Esophagus (tissue), 2 donors: ENCODE data around the gene SCGN. TPM values are rescaled to one million over a fixed set of nuclear protein-coding genes. Genes with fewer than 3 reads are reported as not detected.

Experiments
- H3K27ac ChIP-seq, 2 donors: one replicate each; pipeline ENCODE4 v1.5.1; 2013; ENCODE audit warnings: low read depth in 2 of 2, mild to moderate bottlenecking in 2 of 2, inconsistent platforms in 1 of 2, low read length in 1 of 2, moderate library complexity in 1 of 2
- H3K27me3 ChIP-seq, 2 donors: one replicate each; pipeline ENCODE4 v1.6.1; 2013; ENCODE audit warnings: low read length in 2 of 2, control low read depth in 1 of 2, mild to moderate bottlenecking in 1 of 2; ENCODE audit not compliant: insufficient read depth in 2 of 2, control insufficient read depth in 1 of 2
- H3K36me3 ChIP-seq, 2 donors: one replicate each; pipeline ENCODE4 v1.6.1; 2013; ENCODE audit warnings: low read length in 1 of 2; ENCODE audit not compliant: control insufficient read depth in 2 of 2, insufficient read depth in 2 of 2
- H3K4me1 ChIP-seq, 2 donors: one replicate each; pipeline ENCODE4 v1.6.1; 2013; ENCODE audit warnings: low read length in 1 of 2; ENCODE audit not compliant: control insufficient read depth in 2 of 2, insufficient read depth in 2 of 2
- H3K4me3 ChIP-seq, 2 donors: one replicate each; pipeline ENCODE4 v1.5.1; 2013; ENCODE audit warnings: low read length in 2 of 2, mild to moderate bottlenecking in 2 of 2, low read depth in 1 of 2, moderate library complexity in 1 of 2
- H3K9me3 ChIP-seq, 2 donors: one replicate each; pipeline ENCODE4 v1.6.1; 2013; ENCODE audit warnings: mild to moderate bottlenecking in 2 of 2, low read depth in 1 of 2, low read length in 1 of 2, moderate library complexity in 1 of 2; ENCODE audit not compliant: control insufficient read depth in 2 of 2, insufficient read depth in 1 of 2
- WGBS, 2 donors: extraction: QIAGEN DNeasy Blood & Tissue Kit; methylation state at CpG; one replicate each; pipeline ENCODE4 v1.1.7; 2013; 5-methylcytosine and 5-hydroxymethylcytosine counted together
- polyA plus RNA-seq, 2 donors: library from polyadenylated mRNA; stranded (reverse); fragments of 200-250 nt; gene quantifications; one replicate each; pipeline ENCODE4 v1.2.3, GENCODE V29; 2013
- donor health status: healthy with polysubstance abuse.
- donor health status: Bipolar disorder and iron deficiency.

SCGN gene, protein sequence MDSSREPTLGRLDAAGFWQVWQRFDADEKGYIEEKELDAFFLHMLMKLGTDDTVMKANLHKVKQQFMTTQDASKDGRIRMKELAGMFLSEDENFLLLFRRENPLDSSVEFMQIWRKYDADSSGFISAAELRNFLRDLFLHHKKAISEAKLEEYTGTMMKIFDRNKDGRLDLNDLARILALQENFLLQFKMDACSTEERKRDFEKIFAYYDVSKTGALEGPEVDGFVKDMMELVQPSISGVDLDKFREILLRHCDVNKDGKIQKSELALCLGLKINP
- polyA plus RNA-seq = under 1 TPM in 1 of 2 donors, not detected in 1; 0.08 TPM

DNA sequence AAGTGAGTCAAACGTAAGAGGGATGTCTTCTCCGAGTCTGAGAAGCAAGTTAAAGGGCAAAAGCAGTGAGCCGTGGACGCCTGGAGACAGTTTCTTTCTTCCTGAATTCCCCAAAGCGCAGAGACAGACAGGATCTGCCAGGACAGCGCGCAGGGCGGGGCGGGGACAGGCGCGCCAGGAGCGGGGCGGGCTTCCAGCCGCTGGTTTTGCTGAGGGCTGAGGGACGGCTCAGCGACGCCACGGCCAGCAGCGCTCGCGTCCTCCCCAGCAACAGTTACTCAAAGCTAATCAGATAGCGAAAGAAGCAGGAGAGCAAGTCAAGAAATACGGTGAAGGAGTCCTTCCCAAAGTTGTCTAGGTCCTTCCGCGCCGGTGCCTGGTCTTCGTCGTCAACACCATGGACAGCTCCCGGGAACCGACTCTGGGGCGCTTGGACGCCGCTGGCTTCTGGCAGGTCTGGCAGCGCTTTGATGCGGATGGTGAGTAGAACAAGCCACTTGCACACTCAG, at the start of gene SCGN:
Gene SCGN (plus strand): TSS at position 209 of the 509 bp plus-strand sequence. CDS start 189 bp downstream, at position 398.
- H3K27me3 ChIP-seq = peaks cover 0 to 5% of the 10 kb centered on the region in 2 donors
- H3K9me3 ChIP-seq = no peaks in the 10 kb centered on the region
- H3K4me1 ChIP-seq = no peaks in the 10 kb centered on the region
- WGBS, 2 donors = 5 to 6% methylated on average over 35 of the region's 35 CpGs
- no peaks in the 10 kb centered on the region for H3K36me3 ChIP-seq
- H3K27ac ChIP-seq = no peak within 1 kb of the TSS
- no peak within 1 kb of the TSS for H3K4me3 ChIP-seq

DNA sequence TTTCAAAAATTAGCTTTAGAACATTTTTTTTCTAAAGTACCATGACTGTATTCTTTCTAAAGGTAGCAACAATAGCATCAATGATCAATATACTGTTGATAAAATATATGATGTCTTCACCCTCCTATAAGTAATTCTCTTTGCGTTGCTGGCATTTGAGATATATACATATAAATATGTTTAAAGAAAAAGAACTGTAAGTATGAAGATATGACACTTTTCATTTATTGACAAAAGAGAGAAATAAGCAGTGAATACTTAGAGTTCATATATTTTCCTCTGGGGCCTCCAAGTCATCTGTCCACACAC, 49.4 kb upstream of the SCGN start:
- H3K27ac ChIP-seq = no peak overlapping the region
- H3K4me3 ChIP-seq = no peak overlapping the region
- H3K4me1 ChIP-seq = no peaks in the 10 kb centered on the region
- H3K9me3 ChIP-seq = no peaks in the 10 kb centered on the region
- no peaks in the 10 kb centered on the region for H3K27me3 ChIP-seq
- 91 to 99% methylated on average over 1 of the region's 1 CpG for WGBS, 2 donors
- peaks cover 0 to 3% of the 10 kb centered on the region in 2 donors for H3K36me3 ChIP-seq

DNA sequence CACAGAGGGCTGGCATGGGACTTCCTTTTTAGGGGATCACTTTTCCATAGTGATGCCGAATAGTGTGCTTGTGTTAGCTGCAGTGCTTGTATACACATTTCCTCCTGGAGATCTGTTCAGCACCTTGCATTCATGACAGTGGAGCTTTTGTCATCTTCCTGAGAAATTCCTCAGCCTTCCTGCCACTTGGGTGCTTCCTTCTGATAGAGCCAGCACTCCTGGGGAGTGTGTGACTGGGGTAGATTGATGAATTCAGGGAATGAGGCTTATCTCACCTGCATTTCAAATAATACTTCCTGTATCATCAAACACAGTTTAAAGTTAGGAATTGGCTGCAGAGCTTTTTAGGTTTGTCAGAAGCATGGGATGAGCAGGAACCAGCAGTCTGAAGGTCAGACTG, 48.8 kb upstream of the SCGN start:
- Histone ChIP-seq H3K9me3 (no peaks in the 10 kb centered on the region), H3K27me3 (no peaks in the 10 kb centered on the region), H3K4me1 (no peaks in the 10 kb centered on the region), H3K36me3 (peaks cover 0 to 3% of the 10 kb centered on the region in 2 donors), H3K4me3 (no peak overlapping the region), H3K27ac (no peak overlapping the region)
- WGBS, 2 donors = 95 to 100% methylated on average over 1 of the region's 1 CpG

DNA sequence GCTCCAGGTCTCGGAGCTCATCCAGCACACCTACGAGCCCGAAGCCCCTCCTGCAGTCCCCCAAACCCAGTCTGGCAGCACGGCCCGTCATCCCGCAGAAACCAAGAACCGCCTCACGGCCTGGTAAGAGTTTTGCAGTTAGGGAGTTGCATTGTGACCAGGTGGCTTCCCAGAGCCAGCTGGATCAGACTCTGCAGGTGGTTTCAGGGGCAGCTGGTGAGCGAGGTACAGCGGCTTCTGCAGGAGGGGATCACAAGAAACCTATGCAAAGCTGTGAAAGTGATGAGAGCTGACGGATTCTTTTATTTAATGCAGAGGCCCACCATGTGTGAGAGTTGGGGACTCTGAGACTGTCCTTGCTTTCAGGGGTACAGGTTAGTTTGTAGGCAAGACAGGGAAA, 45.9 kb upstream of the SCGN start:
- no peaks in the 10 kb centered on the region for H3K4me1 ChIP-seq
- H3K36me3 ChIP-seq = peaks cover 0 to 3% of the 10 kb centered on the region in 2 donors
- H3K9me3 ChIP-seq = no peaks in the 10 kb centered on the region
- no peak overlapping the region for H3K27ac ChIP-seq
- 93 to 94% methylated on average over 11 of the region's 11 CpGs for WGBS, 2 donors
- H3K4me3 ChIP-seq = no peak overlapping the region
- H3K27me3 ChIP-seq = no peaks in the 10 kb centered on the region

DNA sequence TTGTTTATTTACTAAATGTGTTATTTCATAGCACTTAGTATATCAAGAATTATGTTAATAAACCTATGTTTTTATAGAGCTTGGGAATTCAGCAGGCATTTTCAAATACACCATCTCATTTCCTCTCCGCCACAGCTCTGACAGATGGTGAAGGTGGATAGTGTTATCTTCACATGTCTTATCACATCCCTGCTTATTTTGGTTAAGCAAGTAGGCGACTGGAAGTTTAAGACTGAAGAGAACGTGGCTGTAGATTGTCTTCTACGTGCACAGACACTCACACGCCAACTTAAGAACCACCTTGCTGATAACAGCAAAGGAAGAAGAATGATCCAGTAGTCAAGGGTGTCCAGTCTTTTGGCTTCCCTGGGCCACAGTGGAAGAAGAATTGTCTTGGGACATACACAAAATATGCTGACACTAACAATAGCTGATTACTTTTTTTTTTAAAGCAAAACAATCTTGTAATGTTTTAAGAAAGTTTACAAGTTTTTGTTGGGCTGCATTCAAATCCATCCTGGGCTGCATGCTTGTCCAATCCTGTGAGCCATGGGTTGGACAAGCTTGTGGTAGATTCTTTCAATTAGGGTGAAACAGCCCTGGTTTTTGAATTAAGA, 43.3 kb upstream of the SCGN start:
- H3K27me3 ChIP-seq = no peaks in the 10 kb centered on the region
- H3K9me3 ChIP-seq = no peaks in the 10 kb centered on the region
- no peak overlapping the region for H3K27ac ChIP-seq
- no peaks in the 10 kb centered on the region for H3K4me1 ChIP-seq
- H3K36me3 ChIP-seq = peaks cover 2 to 3% of the 10 kb centered on the region in 2 donors
- no peak overlapping the region for H3K4me3 ChIP-seq
- WGBS, 2 donors = 88 to 91% methylated on average over 5 of the region's 5 CpGs

DNA sequence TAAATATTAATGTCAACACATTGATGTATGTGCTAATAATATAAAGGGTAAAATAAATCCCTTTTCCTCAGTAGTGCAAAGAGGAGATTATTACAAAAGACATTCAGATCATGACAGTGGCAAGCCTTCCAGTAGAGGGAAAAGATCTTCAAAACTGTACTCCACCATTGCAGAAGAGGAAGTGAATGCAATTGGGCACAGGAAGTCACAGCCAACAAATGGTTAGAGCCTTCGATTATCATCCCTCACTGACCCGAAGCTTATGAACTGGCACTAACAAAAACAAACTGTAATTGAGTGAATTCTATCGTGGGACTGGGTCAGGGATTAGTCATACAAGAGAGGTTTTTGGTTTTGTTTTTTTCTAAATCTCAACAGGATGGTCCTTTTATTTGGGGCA, 39.3 kb upstream of the SCGN start:
- H3K4me1 ChIP-seq = no peaks in the 10 kb centered on the region
- no peaks in the 10 kb centered on the region for H3K27me3 ChIP-seq
- no peak overlapping the region for H3K27ac ChIP-seq
- WGBS, 2 donors = 59 to 60% methylated on average over 3 of the region's 3 CpGs
- peaks cover 2 to 3% of the 10 kb centered on the region in 2 donors for H3K36me3 ChIP-seq
- H3K9me3 ChIP-seq = no peaks in the 10 kb centered on the region
- no peak overlapping the region for H3K4me3 ChIP-seq

DNA sequence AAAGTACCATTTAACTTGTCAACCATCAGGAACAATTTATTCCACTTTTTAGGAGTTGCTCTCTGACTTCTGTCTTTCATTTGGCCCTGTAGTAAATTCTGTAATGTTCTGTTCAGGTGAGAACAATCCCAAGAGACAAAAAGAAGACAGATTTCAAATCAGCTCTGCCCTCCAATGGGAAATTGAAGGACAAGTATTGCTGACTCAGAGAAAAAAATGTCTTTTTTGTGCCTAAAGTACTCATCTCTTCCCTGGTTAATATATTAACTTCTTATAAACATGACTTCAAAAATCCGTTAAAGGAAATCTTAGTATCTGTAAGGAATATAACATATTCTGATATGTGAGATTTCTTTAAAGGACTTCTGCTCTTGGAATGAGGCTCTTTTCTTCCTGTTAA, 38.6 kb upstream of the SCGN start:
- Histone ChIP-seq H3K9me3 (no peaks in the 10 kb centered on the region), H3K4me1 (no peaks in the 10 kb centered on the region), H3K27me3 (no peaks in the 10 kb centered on the region), H3K27ac (no peak overlapping the region), H3K4me3 (no peak overlapping the region), H3K36me3 (peaks cover 2 to 3% of the 10 kb centered on the region in 2 donors)
- 84 to 85% methylated on average over 1 of the region's 1 CpG for WGBS, 2 donors

DNA sequence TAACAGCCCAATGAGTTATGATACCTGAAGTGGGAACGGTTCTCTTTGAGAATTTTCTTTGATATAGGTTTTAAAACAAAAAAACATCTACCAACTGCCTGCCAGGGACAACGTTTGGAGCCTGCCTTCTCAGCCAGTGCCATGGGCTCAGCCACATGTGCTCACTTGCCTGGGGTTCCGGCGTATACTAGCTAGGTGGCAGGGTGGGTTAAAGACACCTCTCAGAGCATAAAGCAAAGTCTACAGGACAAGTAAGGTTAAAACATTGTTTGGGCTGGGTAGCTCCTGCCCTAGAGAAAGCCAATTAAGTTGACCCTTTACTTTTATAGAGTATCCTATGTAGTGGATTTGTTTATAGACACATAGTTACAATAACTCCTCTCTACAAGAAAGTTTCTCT, 38.0 kb upstream of the SCGN start:
- no peak overlapping the region for H3K4me3 ChIP-seq
- no peak overlapping the region for H3K27ac ChIP-seq
- no peaks in the 10 kb centered on the region for H3K9me3 ChIP-seq
- H3K36me3 ChIP-seq = peaks cover 2 to 5% of the 10 kb centered on the region in 2 donors
- no peaks in the 10 kb centered on the region for H3K27me3 ChIP-seq
- no peaks in the 10 kb centered on the region for H3K4me1 ChIP-seq
- 78% methylated on average over 4 of the region's 4 CpGs for WGBS, 2 donors

DNA sequence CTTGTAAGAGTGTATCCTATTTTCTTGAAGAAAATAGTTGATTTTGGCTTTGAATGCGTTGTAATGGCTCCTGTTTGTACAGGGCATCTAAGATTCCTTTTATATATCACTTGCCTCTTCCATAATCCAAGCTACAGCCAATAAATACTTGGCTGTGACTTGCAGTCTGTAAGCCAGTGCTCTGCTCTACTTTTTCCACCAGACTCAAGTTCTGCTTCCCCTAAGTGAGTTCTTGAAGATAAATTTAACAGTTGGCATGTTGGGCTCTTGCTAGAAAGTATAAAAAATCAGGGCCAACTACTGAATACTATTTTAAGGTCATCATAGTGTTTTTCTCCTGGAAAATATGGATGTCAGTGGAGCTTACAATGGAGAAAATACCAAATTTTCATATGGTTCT, 36.5 kb upstream of the SCGN start:
- Histone ChIP-seq H3K9me3 (no peaks in the 10 kb centered on the region), H3K4me1 (no peaks in the 10 kb centered on the region), H3K4me3 (no peak overlapping the region), H3K27me3 (no peaks in the 10 kb centered on the region), H3K36me3 (peaks cover 2 to 7% of the 10 kb centered on the region in 2 donors), H3K27ac (no peak overlapping the region)
- WGBS, 2 donors = 97 to 98% methylated on average over 1 of the region's 1 CpG

DNA sequence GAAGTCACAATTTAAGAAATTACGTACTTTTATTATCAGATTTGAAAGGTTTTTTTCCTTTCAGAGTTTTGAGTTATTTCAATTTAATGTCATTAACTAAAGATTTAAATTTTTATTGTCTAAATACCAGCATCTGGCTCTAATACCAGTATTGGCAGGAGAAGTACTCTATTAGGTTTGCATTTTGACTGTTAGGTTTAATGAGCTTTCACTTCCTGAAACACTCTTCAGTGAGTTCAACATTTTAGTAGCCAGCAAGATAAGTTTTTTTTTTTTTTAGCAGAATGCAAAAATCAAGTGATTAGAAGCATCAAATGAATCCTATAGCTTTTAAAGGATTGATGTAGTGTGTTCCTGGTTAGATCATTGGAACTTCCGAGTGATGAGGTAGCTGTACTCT, 34.0 kb upstream of the SCGN start:
- no peak overlapping the region for H3K4me3 ChIP-seq
- no peaks in the 10 kb centered on the region for H3K27me3 ChIP-seq
- H3K9me3 ChIP-seq = no peaks in the 10 kb centered on the region
- no peak overlapping the region for H3K27ac ChIP-seq
- H3K4me1 ChIP-seq = no peaks in the 10 kb centered on the region
- 86 to 93% methylated on average over 2 of the region's 2 CpGs for WGBS, 2 donors
- H3K36me3 ChIP-seq = peaks cover 0 to 4% of the 10 kb centered on the region in 2 donors
